Stimulated activated effector memory CD8-positive, alpha-beta T cell treated with anti-CD3 and anti-CD28 coated beads, Interleukin-12 subunit alpha, Interleukin-12 subunit beta, amount 100 ng/mL, for 72 hours (primary cell): ENCODE data around the gene SAA1.

Source experiments
- ATAC-seq: fragments of 150-1000 bp; cut with Tn5 transposase; 2 replicates; pipeline ENCODE4 v1.10.0; 2021
- DNase-seq, 2 donors: peaks; one replicate each; pipeline ENCODE4 v3.0.0; 2021 to 2022; ENCODE audit warnings: low spot score in 2 of 2
- H3K27ac Mint-ChIP-seq: one replicate; pipeline ENCODE4 v1.8.0; 2022; ENCODE audit warnings: mild to moderate bottlenecking, mixed read lengths
- H3K36me3 Mint-ChIP-seq: one replicate; pipeline ENCODE4 v1.8.0; 2022; ENCODE audit warnings: mild to moderate bottlenecking, mixed read lengths
- H3K4me1 Mint-ChIP-seq: one replicate; pipeline ENCODE4 v1.8.0; 2022; ENCODE audit warnings: mixed read lengths
- H3K4me3 Mint-ChIP-seq: one replicate; pipeline ENCODE4 v1.8.0; 2022; ENCODE audit warnings: mild to moderate bottlenecking, mixed read lengths
- H3K9me3 Mint-ChIP-seq: one replicate; pipeline ENCODE4 v1.8.0; 2022; ENCODE audit warnings: mixed read lengths

Gene SAA1

DNA sequence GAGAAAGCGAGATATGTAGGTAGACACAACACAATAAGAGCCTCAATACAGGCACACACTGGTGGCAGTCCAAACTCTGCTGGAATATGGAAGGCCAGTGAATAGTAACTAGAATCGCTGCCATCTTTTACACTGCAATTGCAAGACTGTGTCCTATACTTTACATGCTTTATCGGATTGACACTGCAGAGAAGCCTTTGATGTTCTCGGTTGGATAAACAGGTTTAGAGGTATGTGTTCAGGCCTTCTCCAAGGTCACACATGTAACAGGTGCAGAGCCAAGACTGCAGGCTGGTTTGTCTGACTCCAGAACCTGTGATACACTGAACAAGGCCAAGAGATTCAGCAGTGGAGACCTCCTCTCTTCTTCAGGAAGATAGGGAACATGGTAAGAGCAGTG lies 5.1 kb downstream of the SAA1 start:
- Mint-ChIP-seq H3K36me3 (no peaks in the 10 kb centered on the region), H3K4me3 (no peak overlapping the region), H3K4me1 (peaks cover 8% of the 10 kb centered on the region), H3K9me3 (no peaks in the 10 kb centered on the region), H3K27ac (peak overlapping the region; percentile 42)
- no peak for DNase-seq
- no peak for ATAC-seq

DNA sequence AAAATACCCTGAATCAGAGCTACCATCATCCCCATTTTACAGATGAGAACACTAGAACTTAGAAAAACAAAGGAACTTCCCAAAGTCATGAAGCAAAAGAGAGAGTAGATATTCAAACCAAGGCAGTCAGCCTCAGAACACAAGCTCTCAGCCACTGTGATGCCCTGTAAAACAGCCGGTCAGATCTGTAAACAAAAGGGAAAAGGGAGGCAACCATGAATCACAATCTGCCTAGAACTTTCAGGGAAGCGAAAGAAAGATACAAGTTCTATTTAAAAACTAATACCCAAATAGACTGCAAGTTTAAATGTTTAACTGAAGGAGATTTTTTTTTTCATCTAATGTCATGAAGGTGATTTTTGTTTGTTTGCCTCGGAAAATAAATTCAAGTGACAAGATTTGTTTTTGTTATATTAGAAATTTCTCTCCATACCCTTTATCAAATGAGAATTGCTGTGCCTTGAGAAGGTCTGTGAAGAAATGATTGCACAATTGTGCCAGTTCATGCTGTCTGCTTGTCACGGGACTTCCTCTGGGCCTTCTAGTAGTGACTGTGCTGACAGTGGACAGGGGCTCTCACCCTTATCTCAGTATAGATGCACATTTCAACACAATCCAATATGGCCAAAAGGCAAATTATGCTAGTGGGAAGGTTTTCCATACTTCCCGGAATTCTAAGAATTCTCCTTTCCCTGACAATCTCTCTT lies 11.7 kb downstream of the SAA1 start:
- Mint-ChIP-seq H3K4me1 (peaks cover 8% of the 10 kb centered on the region), H3K36me3 (peaks cover 42% of the 10 kb centered on the region), H3K9me3 (no peaks in the 10 kb centered on the region), H3K4me3 (no peak overlapping the region), H3K27ac (no peak overlapping the region)
- ATAC-seq (no peak), DNase-seq (no peak)

DNA sequence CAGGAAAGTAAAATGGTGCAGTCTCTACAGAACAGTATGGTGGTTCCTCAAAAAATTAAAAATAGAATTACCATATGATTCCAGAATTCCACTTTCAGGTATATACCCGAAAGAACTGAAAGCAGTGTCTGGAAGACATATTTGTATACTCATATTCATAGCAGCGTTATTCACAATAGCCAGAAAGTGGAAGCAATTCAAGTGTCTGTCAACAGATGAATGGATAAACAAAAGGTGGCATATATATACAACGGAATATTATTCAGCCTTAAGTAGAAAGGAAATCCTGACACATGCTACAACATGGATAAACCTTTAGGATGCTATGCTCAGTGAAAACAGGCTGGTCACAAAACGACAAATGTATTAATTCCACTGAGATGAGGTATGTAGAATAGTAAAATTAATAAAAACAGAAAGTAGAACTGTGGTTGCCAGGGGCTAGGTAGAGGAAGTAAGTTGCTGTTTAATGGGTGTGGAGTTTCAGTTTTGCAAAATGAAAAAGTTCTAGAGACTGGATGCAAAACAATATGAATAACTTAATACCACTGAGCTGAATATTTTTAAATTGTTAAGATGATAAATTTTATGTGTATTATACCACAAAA lies 14.5 kb downstream of the SAA1 start:
- no peaks in the 10 kb centered on the region for H3K9me3 Mint-ChIP-seq
- ATAC-seq (peak; percentile 64), DNase-seq (no peak)
- peak overlapping the region; percentile 78 for H3K27ac Mint-ChIP-seq
- no peak overlapping the region for H3K4me3 Mint-ChIP-seq
- peaks cover 71% of the 10 kb centered on the region for H3K36me3 Mint-ChIP-seq
- H3K4me1 Mint-ChIP-seq = peaks cover 8% of the 10 kb centered on the region

DNA sequence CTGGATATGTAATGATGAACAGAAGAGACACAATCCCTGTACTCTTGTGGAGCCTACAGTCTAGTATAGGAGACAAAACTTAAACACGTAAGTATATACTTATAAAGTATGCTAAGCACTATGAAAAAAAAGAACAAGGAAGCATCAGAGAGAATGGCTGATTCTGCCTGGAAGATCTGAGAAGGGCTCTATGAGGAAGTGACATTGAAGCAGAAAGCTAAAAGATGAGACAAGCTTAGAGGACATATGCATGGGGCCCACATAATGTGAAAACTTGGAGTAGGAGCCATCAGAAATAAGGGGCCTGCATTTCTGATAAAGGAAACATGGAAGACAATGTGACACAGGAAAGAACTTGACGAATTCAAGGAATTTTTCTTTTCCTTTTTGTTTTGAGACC lies 16.6 kb downstream of the SAA1 start:
- Mint-ChIP-seq H3K36me3 (peaks cover 91% of the 10 kb centered on the region), H3K27ac (no peak overlapping the region), H3K4me1 (peaks cover 8% of the 10 kb centered on the region), H3K4me3 (no peak overlapping the region), H3K9me3 (no peaks in the 10 kb centered on the region)
- no peak for DNase-seq
- no peak for ATAC-seq

DNA sequence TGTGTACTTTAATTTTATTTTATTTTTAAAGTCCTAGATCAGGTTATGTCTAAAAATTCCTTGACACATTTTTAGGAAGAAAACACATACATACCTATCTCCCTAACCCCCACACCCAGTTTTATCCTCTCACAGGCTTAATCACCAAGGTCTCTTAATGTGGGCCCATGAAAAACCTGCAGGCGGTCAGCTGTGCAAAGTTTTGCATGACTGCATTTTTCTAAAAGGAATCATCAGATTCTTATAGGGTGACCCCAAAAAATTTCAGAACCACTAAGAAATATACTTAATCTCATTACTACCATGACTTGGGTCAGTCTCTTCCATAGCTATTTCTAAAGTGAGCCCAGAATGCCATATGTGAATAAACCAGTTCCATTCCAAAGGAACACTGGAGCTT lies 19.8 kb downstream of the SAA1 start:
- Mint-ChIP-seq H3K27ac (no peak overlapping the region), H3K4me3 (no peak overlapping the region), H3K4me1 (peaks cover under 1% of the 10 kb centered on the region), H3K9me3 (no peaks in the 10 kb centered on the region), H3K36me3 (peaks cover 86% of the 10 kb centered on the region)
- ATAC-seq = no peak
- no peak for DNase-seq

DNA sequence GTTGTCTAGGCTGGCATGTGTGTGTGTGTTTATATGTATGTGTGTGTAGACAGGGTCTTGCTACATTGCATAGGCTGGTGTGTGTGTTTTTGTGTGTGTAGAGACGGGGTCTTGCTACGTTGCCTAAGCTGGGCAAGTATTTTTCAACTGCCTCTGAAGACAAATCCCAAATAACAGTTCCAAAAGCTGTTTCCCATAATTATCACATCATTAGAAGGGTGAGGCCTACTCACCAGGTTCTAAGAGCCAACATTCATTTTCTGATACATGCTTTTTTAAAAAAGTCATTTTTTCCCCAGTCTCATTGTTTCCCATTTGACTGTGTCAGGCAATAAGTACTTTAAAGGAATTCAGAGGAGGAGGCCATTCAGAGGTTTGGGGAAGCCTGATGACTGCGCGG lies 22.8 kb downstream of the SAA1 start:
- no peaks in the 10 kb centered on the region for H3K9me3 Mint-ChIP-seq
- ATAC-seq = no peak
- peaks cover 82% of the 10 kb centered on the region for H3K36me3 Mint-ChIP-seq

DNA sequence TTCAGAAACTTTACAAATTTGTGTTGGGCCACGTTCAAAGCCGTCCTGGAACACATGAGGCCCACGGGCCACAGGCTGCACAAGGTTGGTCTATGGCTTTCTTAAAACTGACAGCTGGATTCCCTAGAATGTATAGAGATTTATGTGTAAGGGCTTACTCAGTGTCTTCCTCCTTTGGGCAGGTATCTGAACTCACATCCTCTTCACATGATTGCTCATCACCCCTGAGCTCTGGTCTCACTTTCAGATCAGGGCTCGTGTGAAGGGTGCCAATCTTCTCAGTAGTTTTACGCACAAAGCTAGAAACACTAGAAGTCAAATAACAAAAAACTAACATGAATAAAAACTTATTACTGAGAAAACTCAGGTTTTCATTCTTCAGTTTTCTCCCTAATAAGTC lies 28.8 kb downstream of the SAA1 start:
- peak; percentile 82 for ATAC-seq
- Mint-ChIP-seq H3K27ac (no peak overlapping the region), H3K4me1 (no peaks in the 10 kb centered on the region), H3K9me3 (no peaks in the 10 kb centered on the region), H3K4me3 (no peak overlapping the region), H3K36me3 (peaks cover 94% of the 10 kb centered on the region)
- no peak for DNase-seq

More for the DNA sequence above, 22.8 kb downstream of the SAA1 start:
- Mint-ChIP-seq H3K27ac (no peak overlapping the region), H3K4me1 (no peaks in the 10 kb centered on the region), H3K4me3 (no peak overlapping the region)
- no peak for DNase-seq

DNA sequence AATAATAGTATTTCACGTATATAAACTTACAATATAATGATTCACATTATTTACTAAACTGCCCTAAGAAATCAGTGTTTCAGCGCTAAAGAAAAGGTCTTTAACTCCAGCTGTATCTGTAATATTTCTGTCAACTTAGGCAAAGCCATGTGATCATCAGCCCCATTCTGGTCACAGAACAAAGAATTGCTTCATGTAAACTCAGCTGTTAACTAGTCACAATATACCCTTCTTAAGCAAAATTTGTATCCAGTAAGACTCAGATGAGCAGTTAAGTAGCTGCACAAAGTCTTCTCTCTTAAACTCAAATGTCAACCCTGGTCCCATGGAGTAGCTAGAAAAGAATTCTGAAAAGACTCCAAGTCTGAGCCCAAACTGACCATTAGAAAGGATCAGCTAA lies 29.3 kb downstream of the SAA1 start:
- Mint-ChIP-seq H3K4me3 (no peak overlapping the region), H3K36me3 (peaks cover 96% of the 10 kb centered on the region), H3K27ac (no peak overlapping the region), H3K9me3 (no peaks in the 10 kb centered on the region), H3K4me1 (no peaks in the 10 kb centered on the region)
- ATAC-seq (no peak), DNase-seq (no peak)

DNA sequence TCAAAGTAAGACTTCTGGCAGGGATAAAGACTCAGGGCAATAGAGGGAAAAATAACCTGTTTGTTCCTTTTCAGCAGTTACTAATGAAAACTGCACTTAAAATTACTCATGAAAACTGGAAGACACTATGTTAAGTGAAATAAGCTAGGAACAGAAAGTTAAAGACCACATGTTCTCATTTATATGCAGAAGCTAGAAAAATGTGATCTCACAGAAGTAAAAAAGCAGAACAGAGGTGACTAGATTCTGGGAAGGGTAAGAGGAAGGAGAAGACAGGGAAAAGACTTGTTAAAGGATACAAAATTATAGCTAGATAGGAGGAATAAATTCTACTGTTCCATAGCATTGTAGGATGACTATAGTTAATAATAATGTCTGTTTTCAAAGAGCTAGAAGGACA lies 33.7 kb downstream of the SAA1 start:
- Mint-ChIP-seq H3K9me3 (no peaks in the 10 kb centered on the region), H3K27ac (no peak overlapping the region), H3K36me3 (peaks cover 97% of the 10 kb centered on the region), H3K4me1 (no peaks in the 10 kb centered on the region), H3K4me3 (no peak overlapping the region)
- DNase-seq (no peak), ATAC-seq (no peak)

DNA sequence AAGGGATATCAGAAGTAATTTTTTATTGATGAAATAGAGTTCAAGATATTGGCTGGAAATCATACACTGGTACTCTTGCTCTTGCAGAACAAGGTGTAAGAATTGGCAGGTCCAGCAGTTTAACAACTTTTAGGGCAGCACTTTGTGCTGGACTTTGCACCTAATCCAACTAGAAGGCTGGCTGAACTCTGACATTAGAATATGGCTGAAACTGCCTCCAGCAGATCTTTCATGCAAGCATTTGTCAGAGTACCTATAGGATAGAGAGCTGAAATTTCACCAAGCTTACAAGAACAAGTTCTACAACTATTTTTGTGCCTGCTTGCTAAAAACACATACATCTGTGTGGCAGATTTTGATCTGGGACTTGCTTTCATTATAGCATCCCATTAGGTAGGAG lies 38.7 kb downstream of the SAA1 start:
- Mint-ChIP-seq H3K4me1 (no peaks in the 10 kb centered on the region), H3K4me3 (no peak overlapping the region), H3K9me3 (no peaks in the 10 kb centered on the region), H3K36me3 (peaks cover 97% of the 10 kb centered on the region), H3K27ac (no peak overlapping the region)
- ATAC-seq (no peak), DNase-seq (no peak)

DNA sequence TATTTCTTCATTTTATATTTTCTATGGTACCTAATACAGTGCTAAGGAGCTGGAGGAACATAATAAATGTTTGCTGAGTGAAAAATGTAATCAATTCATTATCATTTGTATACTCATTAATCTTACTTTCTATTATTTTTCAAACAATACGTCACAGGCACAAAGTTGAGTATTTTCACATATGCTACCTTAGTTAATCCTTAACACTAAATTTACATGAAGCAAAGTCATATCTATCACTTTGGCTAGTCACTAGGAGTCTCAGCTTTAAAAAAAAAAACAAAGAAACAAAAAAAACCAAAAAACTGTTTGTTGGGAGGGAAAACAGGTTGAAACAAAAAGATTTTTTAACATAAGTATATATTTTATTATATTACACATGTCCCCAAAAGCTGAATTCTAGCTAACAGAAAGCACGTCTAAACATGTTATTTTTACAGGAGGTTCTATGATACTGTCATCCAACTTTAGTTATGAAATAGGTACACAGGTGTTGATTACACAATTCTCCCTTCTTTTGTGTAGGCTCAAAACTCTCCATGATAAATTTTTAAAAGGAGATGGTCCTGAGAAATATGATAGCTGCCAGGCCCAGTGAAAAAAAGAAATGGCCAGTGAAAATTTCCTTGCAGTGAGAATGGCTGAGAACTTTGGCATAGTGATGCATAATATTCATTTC lies 41.5 kb downstream of the SAA1 start:
- no peak for DNase-seq
- H3K27ac Mint-ChIP-seq = peak overlapping the region; percentile 56
- H3K4me1 Mint-ChIP-seq = no peaks in the 10 kb centered on the region
- ATAC-seq = no peak
- H3K36me3 Mint-ChIP-seq = peaks cover 97% of the 10 kb centered on the region
- no peak overlapping the region for H3K4me3 Mint-ChIP-seq
- no peaks in the 10 kb centered on the region for H3K9me3 Mint-ChIP-seq

DNA sequence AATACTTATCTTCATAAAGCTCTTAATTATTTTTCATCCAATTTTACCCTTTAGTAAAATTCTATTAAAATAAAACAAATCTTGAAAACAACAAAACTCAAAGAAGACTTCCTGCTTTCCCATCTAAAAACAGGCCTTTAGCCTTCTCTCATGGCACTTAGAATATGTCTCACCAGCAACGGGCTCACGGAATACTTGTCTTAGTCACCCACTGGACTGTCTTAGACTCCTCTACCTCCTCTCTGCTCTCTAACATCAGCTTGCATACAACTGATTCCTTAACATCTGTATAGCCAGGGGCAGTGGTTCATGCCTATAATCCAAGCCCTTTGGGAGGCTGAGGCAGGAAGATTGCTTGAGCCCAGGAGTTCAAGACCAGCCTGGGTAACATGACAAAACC lies 42.2 kb downstream of the SAA1 start:
- H3K36me3 Mint-ChIP-seq = peaks cover 94% of the 10 kb centered on the region
- no peak for DNase-seq
- no peak for ATAC-seq
- H3K9me3 Mint-ChIP-seq = no peaks in the 10 kb centered on the region
- H3K27ac Mint-ChIP-seq = peak overlapping the region; percentile 56
- H3K4me1 Mint-ChIP-seq = no peaks in the 10 kb centered on the region
- H3K4me3 Mint-ChIP-seq = no peak overlapping the region

DNA sequence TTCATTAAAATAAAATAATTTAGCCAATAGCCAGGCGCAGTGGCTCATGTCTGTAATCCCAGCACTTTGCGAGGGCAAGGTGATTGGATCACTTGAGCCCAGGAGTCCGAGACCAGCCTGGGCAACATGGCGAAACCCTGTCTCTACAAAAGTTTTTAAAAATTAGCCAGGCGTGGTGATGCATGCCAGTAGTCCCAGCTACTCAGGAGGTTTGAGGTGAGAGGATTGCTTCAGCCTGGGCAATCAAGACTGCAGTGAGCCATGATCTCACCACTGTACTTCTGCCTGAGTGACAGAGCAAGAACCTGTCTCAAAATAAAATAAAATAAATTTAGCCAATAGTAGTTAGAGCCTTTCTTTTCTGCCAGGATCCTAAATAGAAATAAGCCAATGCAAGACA lies 43.6 kb downstream of the SAA1 start:
- ATAC-seq (no peak), DNase-seq (no peak)
- peaks cover 80% of the 10 kb centered on the region for H3K36me3 Mint-ChIP-seq
- H3K27ac Mint-ChIP-seq = no peak overlapping the region
- no peak overlapping the region for H3K4me3 Mint-ChIP-seq
- no peaks in the 10 kb centered on the region for H3K9me3 Mint-ChIP-seq
- peaks cover 2% of the 10 kb centered on the region for H3K4me1 Mint-ChIP-seq

DNA sequence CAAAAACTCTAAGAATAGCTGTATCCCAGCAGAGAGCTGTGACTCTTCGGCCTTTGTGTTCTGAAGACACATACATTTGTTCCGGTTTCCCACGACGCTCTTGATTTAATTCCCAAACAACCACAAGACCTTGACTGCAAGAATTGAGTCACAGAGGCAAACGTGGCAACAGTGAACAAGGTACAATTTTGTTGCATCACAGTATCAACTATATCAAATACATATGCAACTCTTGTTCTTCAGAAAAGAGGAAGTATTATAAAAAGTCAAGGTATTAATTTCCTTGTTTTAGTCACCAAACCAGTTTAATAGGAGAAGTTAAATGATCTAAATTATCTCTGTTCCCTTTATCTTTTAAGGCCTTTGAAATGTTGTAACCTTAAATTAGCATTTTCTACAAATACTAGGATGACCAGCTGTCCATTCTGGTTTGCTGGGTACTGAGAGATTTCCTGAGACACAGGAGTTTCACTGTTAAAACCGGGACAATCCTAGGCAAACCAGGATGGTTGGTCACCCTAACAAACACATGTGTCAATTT lies 44.8 kb downstream of the SAA1 start:
- H3K36me3 Mint-ChIP-seq = peaks cover 69% of the 10 kb centered on the region
- peaks cover 8% of the 10 kb centered on the region for H3K4me1 Mint-ChIP-seq
- DNase-seq = no peak
- no peaks in the 10 kb centered on the region for H3K9me3 Mint-ChIP-seq
- no peak overlapping the region for H3K27ac Mint-ChIP-seq
- no peak overlapping the region for H3K4me3 Mint-ChIP-seq
- no peak for ATAC-seq

DNA sequence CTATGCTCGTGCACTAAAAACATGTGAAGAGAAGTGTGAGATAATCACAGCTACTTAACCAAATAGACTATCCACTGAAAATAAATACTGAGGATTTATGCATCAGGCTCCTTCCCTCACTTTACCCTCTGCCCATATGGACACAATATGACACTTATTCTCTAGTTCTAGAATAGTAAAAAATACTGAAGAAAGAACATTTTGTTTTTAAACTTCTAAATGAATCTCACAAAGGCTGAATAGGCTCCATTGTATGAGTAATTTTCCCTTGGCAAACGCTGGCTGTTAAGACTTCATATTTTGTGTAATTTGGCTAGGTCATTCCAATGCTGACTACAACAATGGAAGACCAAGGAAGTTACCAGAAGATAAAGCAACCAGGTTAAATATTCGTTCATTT lies 45.9 kb downstream of the SAA1 start:
- no peak overlapping the region for H3K27ac Mint-ChIP-seq
- peaks cover 8% of the 10 kb centered on the region for H3K4me1 Mint-ChIP-seq
- no peak overlapping the region for H3K4me3 Mint-ChIP-seq
- H3K9me3 Mint-ChIP-seq = no peaks in the 10 kb centered on the region
- DNase-seq (no peak), ATAC-seq (no peak)
- peaks cover 68% of the 10 kb centered on the region for H3K36me3 Mint-ChIP-seq
